ENCODE measurements around the gene LRCH2. TPM values are rescaled to one million over a fixed set of nuclear protein-coding genes. Genes with fewer than 3 reads are reported as not detected.

Gene LRCH2
- total and polyA plus RNA-seq, 8 donors = 4.4 to 17.9 (median 15.5) TPM

DNA sequence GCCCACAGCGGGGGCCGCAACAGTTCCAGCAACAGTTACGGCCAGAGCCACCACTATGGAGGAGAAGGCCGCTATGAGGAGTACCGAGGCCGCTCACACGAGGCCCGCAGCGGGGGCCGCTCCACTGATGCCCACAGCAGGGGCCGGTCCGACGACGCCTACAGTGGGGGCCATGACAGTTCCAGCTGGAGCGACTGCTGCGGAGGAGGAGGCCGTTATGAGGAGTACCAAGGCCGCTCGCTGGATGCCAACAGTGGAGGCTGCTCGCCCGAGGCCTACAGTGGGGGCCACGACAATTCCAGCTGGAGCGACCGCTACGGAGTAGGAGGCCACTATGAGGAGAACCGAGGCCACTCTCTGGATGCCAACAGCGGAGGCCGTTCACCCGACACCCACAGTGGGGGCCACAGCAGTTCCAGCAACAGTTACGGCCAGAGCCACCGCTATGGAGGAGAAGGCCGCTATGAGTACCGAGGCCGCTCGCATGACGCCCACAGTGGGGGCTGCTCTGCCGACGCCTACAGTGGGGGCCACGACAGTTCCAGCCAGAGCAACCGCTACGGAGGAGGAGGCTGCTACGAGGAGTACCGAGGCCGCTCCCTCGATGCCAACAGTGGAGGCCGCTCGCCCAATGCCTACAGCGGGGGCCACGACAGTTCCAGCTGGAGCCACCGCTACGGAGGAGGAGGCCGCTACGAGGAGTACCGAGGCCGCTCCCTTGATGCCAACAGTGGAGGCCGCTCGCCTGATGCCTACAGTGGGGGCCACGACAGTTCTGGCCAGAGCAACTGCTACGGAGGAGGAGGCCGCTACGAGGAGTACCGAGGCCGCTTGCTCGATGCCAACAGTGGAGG lies 43.0 kb downstream of the LRCH2 start:
- peaks cover 0 to 8% of the 10 kb centered on the region in 2 donors for H3K9me3 ChIP-seq
- intact Hi-C loops (cut with DNase I) = no loop called here
- H3K27ac ChIP-seq = no peak overlapping the region
- DNase-seq = no peak
- TF ChIP-seq, protein P1, sequence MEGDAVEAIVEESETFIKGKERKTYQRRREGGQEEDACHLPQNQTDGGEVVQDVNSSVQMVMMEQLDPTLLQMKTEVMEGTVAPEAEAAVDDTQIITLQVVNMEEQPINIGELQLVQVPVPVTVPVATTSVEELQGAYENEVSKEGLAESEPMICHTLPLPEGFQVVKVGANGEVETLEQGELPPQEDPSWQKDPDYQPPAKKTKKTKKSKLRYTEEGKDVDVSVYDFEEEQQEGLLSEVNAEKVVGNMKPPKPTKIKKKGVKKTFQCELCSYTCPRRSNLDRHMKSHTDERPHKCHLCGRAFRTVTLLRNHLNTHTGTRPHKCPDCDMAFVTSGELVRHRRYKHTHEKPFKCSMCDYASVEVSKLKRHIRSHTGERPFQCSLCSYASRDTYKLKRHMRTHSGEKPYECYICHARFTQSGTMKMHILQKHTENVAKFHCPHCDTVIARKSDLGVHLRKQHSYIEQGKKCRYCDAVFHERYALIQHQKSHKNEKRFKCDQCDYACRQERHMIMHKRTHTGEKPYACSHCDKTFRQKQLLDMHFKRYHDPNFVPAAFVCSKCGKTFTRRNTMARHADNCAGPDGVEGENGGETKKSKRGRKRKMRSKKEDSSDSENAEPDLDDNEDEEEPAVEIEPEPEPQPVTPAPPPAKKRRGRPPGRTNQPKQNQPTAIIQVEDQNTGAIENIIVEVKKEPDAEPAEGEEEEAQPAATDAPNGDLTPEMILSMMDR (IDR thresholded peaks at IDR 0.05) = no peak
- no peak overlapping the region for H3K4me3 ChIP-seq
- no peaks in the 10 kb centered on the region for H3K36me3 ChIP-seq
- peaks cover 0 to 4% of the 10 kb centered on the region in 2 donors for H3K27me3 ChIP-seq
- H3K4me1 ChIP-seq = no peaks in the 10 kb centered on the region
- no peak for ATAC-seq

DNA sequence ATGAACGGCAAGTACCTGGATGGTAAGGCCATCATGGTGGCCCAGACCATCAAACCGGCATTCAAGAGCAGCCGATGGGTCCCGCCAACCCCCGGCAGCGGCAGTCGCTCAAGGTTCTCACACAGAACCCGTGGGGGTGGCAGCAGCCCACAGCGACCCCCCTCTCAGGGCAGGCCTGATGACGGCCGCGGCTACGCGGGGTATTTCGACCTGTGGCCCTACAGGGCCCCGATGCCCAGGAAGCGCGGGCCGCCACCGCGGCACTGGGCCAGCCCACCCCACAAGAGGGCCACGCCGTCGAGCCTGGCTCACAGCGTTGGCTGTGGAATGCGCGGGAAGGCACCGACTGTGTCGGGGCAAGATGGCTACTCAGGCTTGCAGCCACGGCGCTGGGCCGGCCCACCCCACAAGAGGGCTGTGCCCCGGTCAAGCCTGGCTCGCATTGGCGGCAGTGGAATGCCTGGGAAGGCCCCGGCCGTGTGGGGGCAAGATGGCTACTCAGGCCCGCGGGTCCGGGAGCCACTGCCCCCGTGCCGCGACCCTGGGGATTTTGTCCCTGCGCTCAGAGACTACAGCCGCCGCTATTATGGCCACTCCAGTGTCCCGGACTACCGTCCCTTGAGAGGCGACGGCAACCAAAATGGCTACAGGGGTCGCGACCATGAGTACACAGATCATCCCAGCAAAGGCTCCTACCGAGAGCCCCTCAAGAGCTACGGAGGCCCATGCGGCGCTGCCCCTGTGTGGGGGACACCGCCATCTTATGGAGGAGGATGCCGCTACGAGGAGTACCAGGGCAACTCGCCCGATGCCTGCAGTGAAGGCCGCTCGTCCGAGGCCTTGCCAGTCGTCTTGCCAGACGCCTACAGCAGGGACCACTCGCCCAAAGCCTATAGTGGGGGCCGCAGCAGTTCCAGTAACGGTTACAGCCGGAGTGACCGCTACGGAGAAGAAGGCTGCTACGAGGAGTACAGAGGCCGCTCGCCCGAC lies 44.0 kb downstream of the LRCH2 start:
- H3K27me3 ChIP-seq = peaks cover 0 to 4% of the 10 kb centered on the region in 2 donors
- no peak overlapping the region for H3K4me3 ChIP-seq
- TF ChIP-seq, protein P1 (IDR thresholded peaks at IDR 0.05) = no peak
- intact Hi-C loops (cut with DNase I) = no loop called here
- H3K9me3 ChIP-seq = peaks cover 0 to 8% of the 10 kb centered on the region in 2 donors
- ATAC-seq (no peak), DNase-seq (no peak)
- H3K27ac ChIP-seq = no peak overlapping the region
- no peaks in the 10 kb centered on the region for H3K36me3 ChIP-seq
- H3K4me1 ChIP-seq = no peaks in the 10 kb centered on the region

DNA sequence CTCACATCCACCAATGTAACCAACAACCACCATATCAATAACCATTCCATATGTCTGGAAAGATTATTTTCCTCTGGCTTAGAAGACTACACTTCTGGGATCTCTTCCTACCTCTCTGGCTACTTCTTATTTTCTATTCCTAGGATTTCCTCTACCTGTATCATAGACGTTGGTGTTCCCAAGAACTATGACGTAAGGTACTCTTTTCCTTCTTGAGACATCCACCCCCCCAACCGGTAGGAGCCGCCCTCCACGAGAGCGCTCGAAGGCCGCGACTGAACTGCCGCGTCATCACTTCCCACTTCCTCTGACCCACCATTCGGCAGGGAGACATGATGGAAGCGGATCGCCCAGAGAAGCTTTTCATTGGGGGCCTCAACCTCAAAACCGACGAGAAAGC lies 44.8 kb downstream of the LRCH2 start, which contains the start of gene RBMXL3:
TSS of gene RBMXL3 (plus strand) at position 301 of the 400 bp plus-strand sequence. CDS start at position 333, 32 bp downstream.
- H3K27ac ChIP-seq = no peak within 1 kb of the TSS
- TF ChIP-seq, protein P1 (IDR thresholded peaks at IDR 0.05) = no peak
- DNase-seq = no peak
- H3K36me3 ChIP-seq = no peaks in the 10 kb centered on the region
- H3K27me3 ChIP-seq = peaks cover 0 to 4% of the 10 kb centered on the region in 2 donors
- no peak within 1 kb of the TSS for H3K4me3 ChIP-seq
- H3K4me1 ChIP-seq = no peaks in the 10 kb centered on the region
- intact Hi-C loops (cut with DNase I) = no loop called here
- H3K9me3 ChIP-seq = peaks cover 0 to 8% of the 10 kb centered on the region in 2 donors
- ATAC-seq = no peak

DNA sequence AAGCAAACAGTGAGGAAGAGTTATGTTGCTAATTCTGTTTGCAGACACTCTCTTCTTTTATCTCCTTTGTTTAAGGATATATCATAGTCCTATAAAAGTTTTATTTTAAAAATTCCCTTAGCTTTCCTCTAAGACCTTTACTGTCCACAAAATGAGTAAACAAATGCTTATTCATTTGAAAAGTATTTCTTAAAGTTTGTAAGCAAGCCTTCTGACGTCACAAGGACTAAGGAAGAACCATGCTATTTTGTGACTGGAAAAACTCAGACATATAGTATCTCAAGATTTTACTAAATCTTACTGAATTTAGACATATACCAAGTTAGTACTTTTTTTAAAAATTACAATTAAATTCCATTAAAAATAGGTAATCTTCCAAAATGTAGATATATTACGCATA lies 49.9 kb downstream of the LRCH2 start:
- peaks cover 0 to 9% of the 10 kb centered on the region in 2 donors for H3K27me3 ChIP-seq
- H3K27ac ChIP-seq = no peak overlapping the region
- no peak for ATAC-seq
- no peak for DNase-seq
- H3K4me3 ChIP-seq = no peak overlapping the region
- intact Hi-C loops (cut with DNase I) = no loop called here
- no peaks in the 10 kb centered on the region for H3K9me3 ChIP-seq
- TF ChIP-seq, protein P1 (IDR thresholded peaks at IDR 0.05) = no peak
- H3K4me1 ChIP-seq = no peaks in the 10 kb centered on the region
- H3K36me3 ChIP-seq = no peaks in the 10 kb centered on the region

Measured in left lung (tissue), 10 donors.